GM13977 (cell line): ENCODE data around the gene SLC6A6.
"Not testable (repeated sequence)": the region's sequence is repeated elsewhere in the genome, so short reads cannot be mapped to it uniquely, and the experiment has no call there.

Experiments used
- DNase-seq: peaks from one replicate; pipeline ENCODE4 v3.0.0; 2012; ENCODE audit warnings: low spot score
- in situ Hi-C: fragments of 300-500 bp; cut with MboI; formaldehyde crosslinking; loops from one replicate; pipeline ENCODE4 v1.12.0; 2022; ENCODE audit warnings: low sequenced_read_pairs, low pct_unique_long_range_greater_than_20kb, mixed read lengths, inconsistent platforms; ENCODE audit not compliant: unreplicated experiment
- TF ChIP-seq, protein P1 (sequence below): IDR thresholded peaks from 2 replicates; pipeline ENCODE4 v1.5.1; 2012; ENCODE audit warnings: mild to moderate bottlenecking, control low read depth; ENCODE audit not compliant: insufficient read depth; ENCODE audit errors: extremely low read depth, missing control alignments

Gene SLC6A6

DNA sequence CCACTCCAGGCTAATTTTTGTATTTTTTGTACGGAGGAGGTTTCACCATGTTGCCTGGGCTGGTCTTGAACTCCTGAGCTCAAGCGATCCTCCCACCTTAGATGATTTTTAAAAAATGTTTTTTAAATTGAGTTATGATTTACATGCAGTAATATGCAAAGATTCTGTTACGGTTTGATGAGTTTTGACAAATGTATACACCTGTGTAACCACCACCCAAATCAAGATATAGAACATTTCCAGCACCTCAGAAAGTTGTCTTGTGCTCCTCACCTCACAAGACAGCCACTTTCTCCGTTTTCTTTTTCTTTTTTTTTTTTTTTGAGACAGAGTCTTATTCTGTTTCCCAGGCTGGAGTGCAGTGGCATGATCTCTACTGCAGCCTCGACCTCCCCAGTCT is 4.8 kb downstream of the SLC6A6 start:
- DNase-seq, result no peak
- TF ChIP-seq, protein P1, sequence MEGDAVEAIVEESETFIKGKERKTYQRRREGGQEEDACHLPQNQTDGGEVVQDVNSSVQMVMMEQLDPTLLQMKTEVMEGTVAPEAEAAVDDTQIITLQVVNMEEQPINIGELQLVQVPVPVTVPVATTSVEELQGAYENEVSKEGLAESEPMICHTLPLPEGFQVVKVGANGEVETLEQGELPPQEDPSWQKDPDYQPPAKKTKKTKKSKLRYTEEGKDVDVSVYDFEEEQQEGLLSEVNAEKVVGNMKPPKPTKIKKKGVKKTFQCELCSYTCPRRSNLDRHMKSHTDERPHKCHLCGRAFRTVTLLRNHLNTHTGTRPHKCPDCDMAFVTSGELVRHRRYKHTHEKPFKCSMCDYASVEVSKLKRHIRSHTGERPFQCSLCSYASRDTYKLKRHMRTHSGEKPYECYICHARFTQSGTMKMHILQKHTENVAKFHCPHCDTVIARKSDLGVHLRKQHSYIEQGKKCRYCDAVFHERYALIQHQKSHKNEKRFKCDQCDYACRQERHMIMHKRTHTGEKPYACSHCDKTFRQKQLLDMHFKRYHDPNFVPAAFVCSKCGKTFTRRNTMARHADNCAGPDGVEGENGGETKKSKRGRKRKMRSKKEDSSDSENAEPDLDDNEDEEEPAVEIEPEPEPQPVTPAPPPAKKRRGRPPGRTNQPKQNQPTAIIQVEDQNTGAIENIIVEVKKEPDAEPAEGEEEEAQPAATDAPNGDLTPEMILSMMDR, result no peak
- in situ Hi-C loops, result no loop called here

DNA sequence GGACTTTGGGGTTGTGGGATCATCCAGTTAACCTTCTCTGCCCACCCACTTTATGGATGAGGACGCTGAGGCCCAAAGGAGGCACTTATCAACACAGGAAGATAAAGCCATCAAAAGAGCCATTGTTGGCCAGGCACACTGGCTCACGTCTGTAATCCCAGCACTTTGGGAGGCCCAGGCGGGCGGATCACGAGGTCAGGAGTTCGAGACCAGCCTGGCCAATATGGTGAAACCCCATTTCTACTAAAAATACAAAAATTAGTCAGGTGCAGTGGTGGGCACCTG is 7.3 kb downstream of the SLC6A6 start:
- in situ Hi-C loops, DNase-seq: not testable (repeated sequence)

DNA sequence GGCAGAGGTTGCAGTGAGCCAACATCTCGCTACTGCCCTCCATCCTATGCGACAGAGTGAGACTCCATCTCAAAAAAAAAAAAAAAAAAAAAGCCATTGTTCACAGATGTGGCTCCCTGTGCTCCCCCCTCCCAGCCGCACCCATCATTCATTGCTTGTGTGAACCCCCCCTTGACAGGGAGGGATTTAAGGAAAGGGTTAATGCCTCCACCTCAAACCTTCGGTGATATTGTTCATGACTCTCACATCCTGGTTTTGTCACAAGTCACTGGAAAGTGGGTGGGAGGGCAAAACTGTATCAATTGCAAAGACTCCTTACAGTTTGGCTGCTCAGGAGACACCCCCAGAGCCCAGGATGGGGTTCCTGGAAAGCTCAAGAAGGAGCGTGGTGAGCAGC is 7.7 kb downstream of the SLC6A6 start:
- in situ Hi-C loops, result no loop called here
- TF ChIP-seq, protein P1, result no peak
- DNase-seq, result no peak

DNA sequence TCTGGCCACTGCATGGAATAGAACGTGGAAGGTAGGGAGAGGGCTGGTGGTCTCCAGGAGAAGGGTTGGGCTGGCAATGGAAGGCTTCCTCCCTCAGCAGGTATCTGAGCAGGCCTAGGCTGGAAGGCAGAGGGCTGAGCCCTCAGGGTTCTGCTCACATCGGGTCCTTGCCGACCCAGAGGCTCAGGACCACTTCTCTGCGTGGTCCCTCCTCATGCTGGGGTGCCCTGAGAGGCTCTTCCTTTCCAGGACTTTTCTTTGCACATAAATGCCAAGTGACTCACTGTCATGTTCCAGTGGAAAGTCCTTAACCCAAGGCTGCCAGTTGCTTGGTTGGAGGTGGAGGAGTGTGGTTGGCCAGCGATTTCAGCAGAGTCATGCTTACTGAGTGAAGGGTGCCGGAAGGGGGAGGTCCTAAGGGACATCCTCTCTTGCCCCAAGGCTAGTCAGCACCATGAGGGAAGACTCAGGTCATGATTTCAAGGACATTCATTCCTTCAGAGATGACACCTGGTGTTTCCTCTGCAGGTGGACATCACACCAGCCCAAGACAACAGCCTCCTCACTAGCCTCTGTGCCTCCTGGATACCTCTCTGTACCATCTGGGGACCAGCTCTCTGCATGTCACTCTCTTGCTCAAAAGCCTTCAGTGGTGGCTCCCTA is 8.2 kb downstream of the SLC6A6 start:
- TF ChIP-seq, protein P1, result no peak
- no peak for DNase-seq
- in situ Hi-C loops, result no loop called here

DNA sequence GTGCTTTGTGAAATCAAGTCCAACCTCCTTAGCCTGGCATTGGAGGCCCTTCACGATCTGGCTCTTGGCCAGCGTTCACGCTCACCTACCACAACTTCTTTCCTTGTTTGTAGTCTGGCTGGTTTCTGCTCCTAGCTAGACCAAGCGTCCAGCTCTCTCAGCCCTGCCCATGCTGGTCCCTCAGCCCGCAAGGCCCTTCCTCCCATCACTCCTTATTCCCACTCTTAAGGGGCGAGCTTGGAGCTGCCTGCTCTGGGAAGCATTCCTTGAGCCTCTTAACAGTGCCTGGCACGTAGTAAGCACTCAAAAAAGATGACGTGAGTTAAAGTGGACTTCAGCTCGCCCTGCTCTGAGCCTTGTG is 8.7 kb downstream of the SLC6A6 start:
- no peak for DNase-seq
- TF ChIP-seq, protein P1, result no peak
- in situ Hi-C loops, result no loop called here

DNA sequence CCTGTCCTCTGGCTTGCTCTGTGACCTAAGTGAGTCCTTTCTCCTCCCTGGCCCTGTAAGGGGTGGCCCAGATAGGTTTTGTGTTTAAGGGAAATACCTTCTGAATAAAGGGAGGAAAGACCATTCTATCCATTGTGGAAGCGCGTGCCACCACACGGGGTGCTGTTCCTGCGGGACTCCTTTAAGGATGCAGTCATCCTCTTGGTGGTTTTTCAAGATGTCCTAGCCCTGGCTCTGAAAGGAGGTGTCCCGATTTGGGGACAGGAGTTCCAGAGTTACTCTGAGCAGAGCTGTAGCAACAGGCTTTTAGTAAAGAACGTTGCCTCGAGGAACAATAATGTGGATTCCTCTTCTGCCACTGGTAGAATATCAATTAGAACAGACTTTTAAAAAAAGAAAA is 9.6 kb downstream of the SLC6A6 start:
- TF ChIP-seq, protein P1, result no peak
- DNase-seq, result no peak
- in situ Hi-C loops, result no loop called here

DNA sequence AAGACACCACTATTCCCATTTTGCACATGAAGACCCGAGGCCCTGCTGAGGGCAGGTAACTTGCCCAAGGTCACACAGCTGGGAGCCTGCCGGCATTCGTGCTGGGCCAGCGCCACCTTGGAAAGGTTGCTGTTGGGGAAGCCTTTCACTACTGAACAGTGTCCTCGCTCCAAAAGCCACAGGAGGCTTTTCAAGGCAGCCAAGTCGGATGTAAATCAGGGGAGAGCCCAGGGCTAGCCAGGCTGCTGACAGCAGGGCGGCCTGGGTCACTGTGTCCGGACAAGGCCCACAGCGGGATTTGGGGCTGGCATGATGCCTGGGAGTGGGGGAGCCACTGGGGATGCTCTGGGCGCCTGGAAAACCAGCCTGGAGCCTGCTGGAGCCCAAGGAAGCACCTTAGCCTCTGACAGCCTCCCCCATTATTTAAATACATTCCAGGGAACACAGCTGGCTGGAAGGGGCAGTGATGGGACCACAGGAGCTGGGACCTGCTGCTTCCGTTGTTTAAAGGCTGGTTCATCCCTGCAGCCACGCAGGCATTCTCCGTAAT is 10.5 kb downstream of the SLC6A6 start:
- in situ Hi-C loops, result no loop called here
- DNase-seq, result no peak
- TF ChIP-seq, protein P1, result no peak
